ENCODE results near the gene EPRS1.

Gene EPRS1

DNA sequence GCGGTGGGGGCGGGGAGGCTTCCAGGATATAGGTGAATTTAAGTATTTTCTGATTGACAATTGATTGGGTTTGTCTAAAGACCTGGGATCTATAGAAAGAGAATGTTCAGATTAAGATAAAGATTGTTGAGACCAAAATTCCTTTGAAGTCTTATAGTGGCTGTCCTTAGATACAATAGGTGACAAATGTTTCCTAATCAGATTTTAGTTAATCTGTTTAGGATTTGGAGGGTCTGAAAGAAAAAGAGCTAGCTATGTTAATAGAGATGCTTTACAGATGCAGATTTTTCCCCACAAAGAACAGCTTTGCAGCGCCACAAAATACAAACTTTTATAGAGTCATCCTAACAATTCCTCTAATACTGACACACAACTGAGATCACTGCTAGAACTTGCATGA, 14.6 kb upstream of the EPRS1 start:
- no peak for DNase-seq (ENCODE audit: low read depth)
- H3K4me3 ChIP-seq (ENCODE audit: low read depth, low read length): no peak overlapping the region
- in situ Hi-C loops (cut with HindIII; ENCODE audit: low sequenced_read_pairs): no loop called here
- TF ChIP-seq, protein P1, sequence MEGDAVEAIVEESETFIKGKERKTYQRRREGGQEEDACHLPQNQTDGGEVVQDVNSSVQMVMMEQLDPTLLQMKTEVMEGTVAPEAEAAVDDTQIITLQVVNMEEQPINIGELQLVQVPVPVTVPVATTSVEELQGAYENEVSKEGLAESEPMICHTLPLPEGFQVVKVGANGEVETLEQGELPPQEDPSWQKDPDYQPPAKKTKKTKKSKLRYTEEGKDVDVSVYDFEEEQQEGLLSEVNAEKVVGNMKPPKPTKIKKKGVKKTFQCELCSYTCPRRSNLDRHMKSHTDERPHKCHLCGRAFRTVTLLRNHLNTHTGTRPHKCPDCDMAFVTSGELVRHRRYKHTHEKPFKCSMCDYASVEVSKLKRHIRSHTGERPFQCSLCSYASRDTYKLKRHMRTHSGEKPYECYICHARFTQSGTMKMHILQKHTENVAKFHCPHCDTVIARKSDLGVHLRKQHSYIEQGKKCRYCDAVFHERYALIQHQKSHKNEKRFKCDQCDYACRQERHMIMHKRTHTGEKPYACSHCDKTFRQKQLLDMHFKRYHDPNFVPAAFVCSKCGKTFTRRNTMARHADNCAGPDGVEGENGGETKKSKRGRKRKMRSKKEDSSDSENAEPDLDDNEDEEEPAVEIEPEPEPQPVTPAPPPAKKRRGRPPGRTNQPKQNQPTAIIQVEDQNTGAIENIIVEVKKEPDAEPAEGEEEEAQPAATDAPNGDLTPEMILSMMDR (IDR thresholded peaks at IDR 0.05; ENCODE audit: low read depth, low read length, missing control alignments): no peak

DNA sequence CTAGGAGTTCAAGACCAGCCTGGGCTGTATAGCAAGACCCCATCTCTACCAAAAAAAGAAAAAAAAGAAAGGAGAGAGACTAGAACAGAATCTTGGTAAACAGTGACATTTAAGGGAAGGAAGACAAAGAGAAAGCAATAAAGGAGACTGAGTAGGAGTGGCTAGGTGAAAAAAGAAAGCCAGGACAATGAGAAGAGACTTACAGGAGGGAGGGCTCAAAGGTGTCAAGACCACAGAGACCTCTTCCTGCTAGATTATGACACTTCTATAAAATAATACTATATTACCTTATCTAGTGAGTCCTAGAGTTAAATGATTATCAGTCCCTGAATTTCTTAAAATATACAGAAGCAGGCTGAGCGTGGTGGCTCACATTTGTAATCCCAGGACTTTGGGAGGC, 10.1 kb upstream of the EPRS1 start:
- no peak overlapping the region for H3K4me3 ChIP-seq (ENCODE audit: low read depth, low read length)
- DNase-seq (ENCODE audit: low read depth): no peak
- TF ChIP-seq, protein P1 (IDR thresholded peaks at IDR 0.05; ENCODE audit: low read depth, low read length, missing control alignments): no peak
- in situ Hi-C loops (cut with HindIII; ENCODE audit: low sequenced_read_pairs): no loop called here

DNA sequence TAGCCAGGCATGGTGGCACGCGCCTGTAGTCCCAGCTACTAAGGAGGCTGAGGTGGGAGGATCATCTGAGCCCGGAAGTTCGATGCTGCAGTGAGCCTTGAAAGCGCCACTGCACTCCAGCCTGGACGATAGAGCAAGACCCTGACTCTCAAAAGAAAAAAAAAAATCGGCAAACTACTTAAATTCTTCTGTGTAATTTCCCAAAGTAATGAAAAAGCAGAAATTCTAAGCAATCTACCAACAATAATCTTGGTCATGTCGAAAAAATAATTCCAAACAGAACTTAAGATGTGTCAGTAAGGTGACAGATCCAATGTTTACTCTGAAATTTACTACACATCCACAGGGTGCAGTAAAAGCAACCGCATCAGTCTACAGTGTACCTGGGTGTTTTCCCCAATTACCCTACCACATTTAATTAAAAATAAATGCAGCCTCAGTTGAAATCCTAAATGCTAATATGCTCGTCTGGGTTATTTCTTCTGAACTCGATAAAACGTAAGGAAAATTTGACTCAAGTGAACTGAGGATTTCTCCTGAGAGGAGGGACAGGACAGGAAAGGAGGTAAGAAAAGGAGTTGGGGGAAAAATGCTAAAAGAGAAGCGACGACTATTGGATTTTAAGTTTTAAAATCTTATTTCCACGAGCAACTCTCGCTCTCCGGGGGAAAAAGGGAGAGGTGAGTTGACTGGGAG, 801 bp downstream of the EPRS1 start:
- peak overlapping the region; percentile 99 for H3K4me3 ChIP-seq (ENCODE audit: low read depth, low read length)
- TF ChIP-seq, protein P1 (IDR thresholded peaks at IDR 0.05; ENCODE audit: low read depth, low read length, missing control alignments): no peak
- in situ Hi-C loops (cut with HindIII; ENCODE audit: low sequenced_read_pairs): no loop called here
- DNase-seq (ENCODE audit: low read depth): no peak

DNA sequence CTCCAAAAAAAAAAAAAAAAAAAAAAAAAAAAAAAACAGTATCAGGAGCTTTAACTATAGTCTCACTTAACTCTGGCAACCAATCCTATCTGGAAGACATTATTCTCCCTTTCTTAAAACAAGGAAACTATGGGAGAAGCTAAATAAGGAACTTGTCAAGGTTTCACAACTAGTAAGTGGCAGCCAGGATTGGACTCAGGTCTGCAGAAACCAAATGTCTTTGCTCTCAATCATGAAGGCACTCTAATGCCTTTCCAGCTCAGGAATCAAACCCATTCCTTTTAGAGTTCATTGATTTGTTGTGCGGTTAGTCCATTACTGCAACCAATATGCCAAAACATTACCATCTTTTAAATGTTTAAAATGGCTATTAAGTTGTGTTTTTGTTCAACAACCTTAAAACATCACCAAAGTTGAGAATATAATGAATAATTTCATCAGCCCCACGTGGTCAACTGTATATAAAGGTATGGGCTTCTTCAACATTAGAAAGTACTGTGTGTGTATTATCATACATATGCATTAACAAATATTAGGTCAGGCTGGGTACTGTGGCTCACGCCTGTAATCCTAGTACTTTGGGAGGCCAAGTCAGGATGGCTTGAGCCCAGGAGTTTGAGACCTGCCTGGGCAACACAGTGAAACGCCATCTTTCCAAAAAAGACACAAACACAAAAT, 1.5 kb downstream of the EPRS1 start:
- TF ChIP-seq, protein P1 (IDR thresholded peaks at IDR 0.05; ENCODE audit: low read depth, low read length, missing control alignments): no peak
- in situ Hi-C loops (cut with HindIII; ENCODE audit: low sequenced_read_pairs): no loop called here
- H3K4me3 ChIP-seq (ENCODE audit: low read depth, low read length): peak overlapping the region; percentile 99
- no peak for DNase-seq (ENCODE audit: low read depth)

DNA sequence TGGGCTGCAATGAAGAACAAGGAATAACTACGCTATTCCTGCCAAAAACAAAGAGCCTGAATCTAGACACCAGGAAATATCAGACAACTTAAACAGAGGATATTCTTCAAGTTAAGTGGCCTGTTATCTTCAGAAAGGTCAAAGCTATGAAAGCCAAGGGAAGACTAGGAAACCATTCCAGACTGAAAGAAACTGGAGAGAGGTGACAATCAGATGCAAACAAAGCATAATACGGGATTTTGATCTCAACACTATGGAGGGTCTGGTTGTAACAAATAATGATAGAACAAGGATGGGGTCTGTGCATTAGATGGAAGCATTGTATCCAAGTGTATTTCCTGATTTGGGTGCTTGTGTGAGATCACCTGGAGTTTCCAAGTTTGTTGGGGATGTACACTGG, 2.7 kb downstream of the EPRS1 start:
- in situ Hi-C loops (cut with HindIII; ENCODE audit: low sequenced_read_pairs): no loop called here
- TF ChIP-seq, protein P1 (IDR thresholded peaks at IDR 0.05; ENCODE audit: low read depth, low read length, missing control alignments): no peak
- DNase-seq (ENCODE audit: low read depth): no peak
- no peak overlapping the region for H3K4me3 ChIP-seq (ENCODE audit: low read depth, low read length)

DNA sequence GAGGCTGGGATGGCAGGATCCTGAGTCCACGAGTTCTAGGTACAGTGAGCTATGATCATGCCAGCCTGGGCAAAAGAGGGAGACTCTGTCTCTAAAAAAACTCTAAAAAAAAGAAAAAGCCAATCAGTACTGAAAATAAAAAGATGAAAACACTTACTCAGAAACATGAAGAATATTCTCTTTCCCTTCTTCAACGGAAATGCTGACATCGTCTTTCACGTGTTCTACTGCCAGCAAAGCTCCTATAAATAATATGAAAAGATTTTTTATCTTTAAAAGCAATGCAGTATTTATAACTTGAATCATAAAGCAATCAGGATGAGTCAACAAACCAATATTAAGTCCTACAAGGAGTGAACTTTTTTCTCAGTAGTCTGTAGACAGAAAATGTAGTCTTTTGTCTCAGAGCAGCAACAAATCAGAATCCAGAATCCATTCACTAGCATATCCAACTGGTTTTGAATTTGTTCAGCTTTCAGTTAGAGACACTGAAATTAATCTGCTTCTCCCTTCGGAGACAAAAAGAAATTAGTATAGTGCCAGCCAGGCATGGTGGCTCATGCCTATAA, 6.2 kb downstream of the EPRS1 start:
- no peak overlapping the region for H3K4me3 ChIP-seq (ENCODE audit: low read depth, low read length)
- TF ChIP-seq, protein P1 (IDR thresholded peaks at IDR 0.05; ENCODE audit: low read depth, low read length, missing control alignments): no peak
- in situ Hi-C loops (cut with HindIII; ENCODE audit: low sequenced_read_pairs): no loop called here
- no peak for DNase-seq (ENCODE audit: low read depth)
